ENCODE measurements around the gene UQCRC2. TPM values are rescaled to one million over a fixed set of nuclear protein-coding genes. Genes with fewer than 3 reads are reported as not detected.

The UQCRC2 gene
- total and polyA plus RNA-seq, 2 experiments from 2014 or later = 107 to 116 TPM

- Histone ChIP-seq H3K27ac (no peak overlapping the region), H3K4me3 (no peak overlapping the region), H3K27me3 (replicated peaks; ENCODE audit: insufficient read depth) (no peaks in the 10 kb centered on the region), H4K20me1 (ENCODE audit: insufficient read depth) (no peaks in the 10 kb centered on the region), H3K9me3 (ENCODE audit: low read depth) (no peaks in the 10 kb centered on the region), H3K36me3 (ENCODE audit: low read depth) (no peaks in the 10 kb centered on the region), H3K4me2 (ENCODE audit: unreplicated experiment) (no peak overlapping the region), H3F3A (ENCODE audit: insufficient read depth) (peaks cover 33% of the 10 kb centered on the region), H3K79me2 (ENCODE audit: insufficient read depth) (peaks cover 88% of the 10 kb centered on the region), H3K9ac (no peak overlapping the region), H3K9me2 (ENCODE audit: insufficient read depth) (no peaks in the 10 kb centered on the region), H2AFZ (no peak overlapping the region), H3K4me1 (ENCODE audit: insufficient read depth) (peaks cover 39% of the 10 kb centered on the region)
- no peak for DNase-seq
- TF ChIP-seq EZH2 (IDR thresholded peaks at IDR 0.05; ENCODE audit: insufficient read depth, poor library complexity, severe bottlenecking) (no peak), EZH2phosphoT487 (IDR thresholded peaks at IDR 0.05; ENCODE audit: insufficient read depth, low read depth) (no peak)
- 95 to 100% methylated on average over 4 of the region's 4 CpGs for WGBS, 2 experiments (ENCODE audit: low coverage in 1 of 2, low lambda C conversion rate in 2 of 2, missing lambda C conversion rate in 2 of 2)
- in situ Hi-C loops (cut with MboI) = no loop called here
These were observed 76.5 kb downstream of the UQCRC2 start for GRCh38 chr16:22029632-22030031.

GRCh38 chr16:22030087-22030812 is 77.1 kb downstream of the UQCRC2 start:
- no peaks in the 10 kb centered on the region for H3K27me3 ChIP-seq (replicated peaks; ENCODE audit: insufficient read depth)
- no peaks in the 10 kb centered on the region for H3K36me3 ChIP-seq (ENCODE audit: low read depth)
- no peak overlapping the region for H3K27ac ChIP-seq
- no peaks in the 10 kb centered on the region for H3K9me3 ChIP-seq (ENCODE audit: low read depth)
- H3K9me2 ChIP-seq (ENCODE audit: insufficient read depth) = no peaks in the 10 kb centered on the region
- 97 to 98% methylated on average over 6 of the region's 6 CpGs for WGBS, 2 experiments (ENCODE audit: low coverage in 1 of 2, low lambda C conversion rate in 2 of 2, missing lambda C conversion rate in 2 of 2)
- H3F3A ChIP-seq (ENCODE audit: insufficient read depth) = peaks cover 28% of the 10 kb centered on the region
- H2AFZ ChIP-seq = no peak overlapping the region
- H3K4me1 ChIP-seq (ENCODE audit: insufficient read depth) = peaks cover 39% of the 10 kb centered on the region
- no peak overlapping the region for H3K4me3 ChIP-seq
- no peak for DNase-seq
- H3K79me2 ChIP-seq (ENCODE audit: insufficient read depth) = peaks cover 88% of the 10 kb centered on the region
- no peak overlapping the region for H3K4me2 ChIP-seq (ENCODE audit: unreplicated experiment)
- no peak overlapping the region for H3K9ac ChIP-seq
- no peaks in the 10 kb centered on the region for H4K20me1 ChIP-seq (ENCODE audit: insufficient read depth)
- in situ Hi-C loops (cut with MboI) = no loop called here
- TF ChIP-seq EZH2phosphoT487 (IDR thresholded peaks at IDR 0.05; ENCODE audit: insufficient read depth, low read depth) (no peak), EZH2 (IDR thresholded peaks at IDR 0.05; ENCODE audit: insufficient read depth, poor library complexity, severe bottlenecking) (no peak)

- Histone ChIP-seq H3K4me2 (ENCODE audit: unreplicated experiment) (no peak overlapping the region), H3K9me3 (ENCODE audit: low read depth) (no peaks in the 10 kb centered on the region), H3K4me1 (ENCODE audit: insufficient read depth) (peaks cover 30% of the 10 kb centered on the region), H2AFZ (no peak overlapping the region), H3K36me3 (ENCODE audit: low read depth) (0 out of 2 replicates have a peak, but pooled peaks cover under 1% of the 10 kb centered on the region), H4K20me1 (ENCODE audit: insufficient read depth) (no peaks in the 10 kb centered on the region), H3K27ac (no peak overlapping the region), H3F3A (ENCODE audit: insufficient read depth) (peaks cover 18% of the 10 kb centered on the region), H3K79me2 (ENCODE audit: insufficient read depth) (peaks cover 96% of the 10 kb centered on the region), H3K4me3 (no peak overlapping the region), H3K9ac (no peak overlapping the region), H3K27me3 (replicated peaks; ENCODE audit: insufficient read depth) (no peaks in the 10 kb centered on the region), H3K9me2 (ENCODE audit: insufficient read depth) (no peaks in the 10 kb centered on the region)
- WGBS, 2 experiments (ENCODE audit: low coverage in 1 of 2, low lambda C conversion rate in 2 of 2, missing lambda C conversion rate in 2 of 2) = 32 to 57% methylated on average over 2 of the region's 2 CpGs
- no peak for DNase-seq
- no peak for TF ChIP-seq EZH2 (IDR thresholded peaks at IDR 0.05; ENCODE audit: insufficient read depth, poor library complexity, severe bottlenecking)
- no peak for TF ChIP-seq EZH2phosphoT487 (IDR thresholded peaks at IDR 0.05; ENCODE audit: insufficient read depth, low read depth)
- in situ Hi-C loops (cut with MboI) = no loop called here
These were observed 78.4 kb downstream of the UQCRC2 start for GRCh38 chr16:22031483-22032083.

Other genes with a start within 250 kb of the UQCRC2 start
- gene NPIPB4, start 95.6 kb upstream of the UQCRC2 start, total RNA-seq (2014; rRNA removed; shearing (Covaris generic)) = 2.8 and 14.6 TPM in 2 replicates
- gene NPIPB4, start 95.6 kb upstream of the UQCRC2 start, polyA plus RNA-seq (2016; fragmentation: Nextera tagmentation; extraction: Ambion mirVana) = 11.5 and 23.9 TPM in 2 replicates
- not detected in 2 replicates for gene PDZD9, start 47.8 kb downstream of the UQCRC2 start, total RNA-seq (2014; rRNA removed; shearing (Covaris generic))
- not detected in 2 replicates for gene PDZD9, start 47.8 kb downstream of the UQCRC2 start, polyA plus RNA-seq (2016; fragmentation: Nextera tagmentation; extraction: Ambion mirVana)
- 11.7 and 17.1 TPM in 2 replicates for gene MOSMO, start 54.8 kb downstream of the UQCRC2 start, total RNA-seq (2014; rRNA removed; shearing (Covaris generic))
- 2.3 and 2.7 TPM in 2 replicates for gene MOSMO, start 54.8 kb downstream of the UQCRC2 start, polyA plus RNA-seq (2016; fragmentation: Nextera tagmentation; extraction: Ambion mirVana)
- gene VWA3A, start 139.2 kb downstream of the UQCRC2 start, total RNA-seq (2014; rRNA removed; shearing (Covaris generic)) = not detected in 2 replicates
- not detected in 2 replicates for gene VWA3A, start 139.2 kb downstream of the UQCRC2 start, polyA plus RNA-seq (2016; fragmentation: Nextera tagmentation; extraction: Ambion mirVana)
- gene SDR42E2, start 209.1 kb downstream of the UQCRC2 start, total RNA-seq (2014; rRNA removed; shearing (Covaris generic)) = not detected in 2 replicates
- not detected in 2 replicates for gene SDR42E2, start 209.1 kb downstream of the UQCRC2 start, polyA plus RNA-seq (2016; fragmentation: Nextera tagmentation; extraction: Ambion mirVana)